ENCODE data around the gene PFKL. TPM values are rescaled to one million over a fixed set of nuclear protein-coding genes. Genes with fewer than 3 reads are reported as not detected.

Gene PFKL
- total RNA-seq, 4 donors from 2014 or later, result 92.8 to 121 (median 117) TPM

DNA sequence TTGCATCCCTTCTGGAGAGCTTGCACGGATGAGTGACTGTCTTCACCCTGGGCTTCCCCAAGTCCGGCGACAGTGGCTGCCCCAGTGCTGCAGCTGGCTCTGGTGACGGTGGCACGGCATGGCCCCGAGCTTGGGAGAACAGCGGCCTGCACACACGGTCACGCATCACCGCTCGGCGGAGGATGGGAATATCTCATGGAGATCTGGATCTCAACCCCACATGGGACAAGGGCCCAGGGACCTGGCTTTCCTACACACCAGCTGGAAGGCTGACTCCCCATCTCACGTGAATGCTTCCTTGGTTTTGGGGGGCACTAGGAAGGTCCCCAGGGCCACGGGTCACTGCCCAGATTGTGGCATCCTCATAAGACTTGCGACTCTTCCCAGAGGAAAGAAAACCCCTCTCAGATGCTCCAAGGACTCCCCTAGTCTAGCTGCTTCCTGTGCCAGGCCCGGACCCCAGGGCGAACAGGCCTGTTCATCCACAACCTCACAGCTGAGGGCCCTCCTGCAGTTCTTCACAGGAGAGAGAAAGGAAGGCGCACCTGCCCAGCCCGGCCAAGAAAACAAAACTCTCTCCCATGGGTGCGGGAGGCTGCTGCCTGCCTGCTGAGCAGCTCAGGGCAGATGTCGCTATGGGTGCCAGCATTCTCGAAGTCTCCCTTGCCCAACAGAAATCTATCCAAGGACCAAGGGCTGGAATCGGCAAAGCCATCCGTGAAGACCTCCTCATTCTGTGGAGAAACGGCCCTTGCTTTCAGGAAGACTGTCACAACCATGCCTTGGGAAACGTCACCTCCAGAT, 29.4 kb downstream of the PFKL start:
- Histone ChIP-seq H3K36me3 (peaks cover 50% of the 10 kb centered on the region), H3K27me3 (no peaks in the 10 kb centered on the region), H3K9me3 (no peaks in the 10 kb centered on the region), H3K4me1 (no peaks in the 10 kb centered on the region), H3K27ac (no peak overlapping the region), H3K4me3 (no peak overlapping the region)
- 77% methylated on average over 5 of the region's 26 CpGs for WGBS
- DNase-seq (ENCODE audit: low spot score in 2 of 2), result no peak
- TF ChIP-seq POLR2A (IDR thresholded peaks at IDR 0.05) (no peak), POLR2AphosphoS5 (IDR thresholded peaks at IDR 0.05) (no peak), EP300 (IDR thresholded peaks at IDR 0.05) (no peak)
- TF ChIP-seq, protein P1, sequence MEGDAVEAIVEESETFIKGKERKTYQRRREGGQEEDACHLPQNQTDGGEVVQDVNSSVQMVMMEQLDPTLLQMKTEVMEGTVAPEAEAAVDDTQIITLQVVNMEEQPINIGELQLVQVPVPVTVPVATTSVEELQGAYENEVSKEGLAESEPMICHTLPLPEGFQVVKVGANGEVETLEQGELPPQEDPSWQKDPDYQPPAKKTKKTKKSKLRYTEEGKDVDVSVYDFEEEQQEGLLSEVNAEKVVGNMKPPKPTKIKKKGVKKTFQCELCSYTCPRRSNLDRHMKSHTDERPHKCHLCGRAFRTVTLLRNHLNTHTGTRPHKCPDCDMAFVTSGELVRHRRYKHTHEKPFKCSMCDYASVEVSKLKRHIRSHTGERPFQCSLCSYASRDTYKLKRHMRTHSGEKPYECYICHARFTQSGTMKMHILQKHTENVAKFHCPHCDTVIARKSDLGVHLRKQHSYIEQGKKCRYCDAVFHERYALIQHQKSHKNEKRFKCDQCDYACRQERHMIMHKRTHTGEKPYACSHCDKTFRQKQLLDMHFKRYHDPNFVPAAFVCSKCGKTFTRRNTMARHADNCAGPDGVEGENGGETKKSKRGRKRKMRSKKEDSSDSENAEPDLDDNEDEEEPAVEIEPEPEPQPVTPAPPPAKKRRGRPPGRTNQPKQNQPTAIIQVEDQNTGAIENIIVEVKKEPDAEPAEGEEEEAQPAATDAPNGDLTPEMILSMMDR (IDR thresholded peaks at IDR 0.05), result no peak

GRCh38 chr21:44329971-44330681, 30.3 kb downstream of the PFKL start:
- H3K36me3 ChIP-seq, result peaks cover 43% of the 10 kb centered on the region
- WGBS, result 100% methylated on average over 2 of the region's 44 CpGs
- H3K4me3 ChIP-seq, result no peak overlapping the region

DNA sequence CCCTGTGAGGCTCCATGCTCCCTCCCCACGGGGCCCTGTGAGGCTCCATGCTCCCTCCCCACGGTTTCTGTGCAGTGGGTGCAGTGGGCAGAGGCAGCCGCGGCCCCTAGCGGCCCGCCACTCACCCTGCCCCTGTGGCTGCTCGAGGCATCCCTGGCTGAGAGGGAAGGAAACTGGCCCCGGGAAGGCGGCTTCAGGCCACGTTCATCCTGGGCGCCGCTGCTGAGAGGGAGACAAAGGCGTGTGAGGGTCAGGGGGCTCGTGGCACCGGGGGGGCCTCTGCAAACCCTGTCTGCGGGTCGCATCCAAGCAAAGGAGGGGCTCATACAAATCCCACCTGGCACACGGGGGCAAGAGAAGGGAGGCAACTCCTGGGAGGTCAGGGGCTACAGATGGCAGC, 30.8 kb downstream of the PFKL start:
- no peak overlapping the region for H3K27ac ChIP-seq
- H3K36me3 ChIP-seq, result peaks cover 43% of the 10 kb centered on the region
- DNase-seq (ENCODE audit: low spot score in 2 of 2), result no peak
- no peaks in the 10 kb centered on the region for H3K9me3 ChIP-seq
- no peak overlapping the region for H3K4me3 ChIP-seq
- WGBS, result 93% methylated on average over 16 of the region's 18 CpGs
- H3K4me1 ChIP-seq, result no peaks in the 10 kb centered on the region
- H3K27me3 ChIP-seq, result no peaks in the 10 kb centered on the region
- no peak for TF ChIP-seq POLR2A (IDR thresholded peaks at IDR 0.05)
- TF ChIP-seq EP300 (IDR thresholded peaks at IDR 0.05), result no peak
- TF ChIP-seq, protein P1 (IDR thresholded peaks at IDR 0.05), result no peak
- no peak for TF ChIP-seq POLR2AphosphoS5 (IDR thresholded peaks at IDR 0.05)

More at GRCh38 chr21:44329971-44330681, 30.3 kb downstream of the PFKL start:
- Histone ChIP-seq H3K27ac (no peak overlapping the region), H3K9me3 (no peaks in the 10 kb centered on the region), H3K27me3 (no peaks in the 10 kb centered on the region), H3K4me1 (no peaks in the 10 kb centered on the region)
- DNase-seq (ENCODE audit: low spot score in 2 of 2), result no peak
- TF ChIP-seq POLR2AphosphoS5 (IDR thresholded peaks at IDR 0.05) (no peak), EP300 (IDR thresholded peaks at IDR 0.05) (no peak), POLR2A (IDR thresholded peaks at IDR 0.05) (no peak)
- TF ChIP-seq, protein P1 (IDR thresholded peaks at IDR 0.05), result no peak

GRCh38 chr21:44331209-44331608, 31.4 kb downstream of the PFKL start:
- Histone ChIP-seq H3K27ac (no peak overlapping the region), H3K36me3 (peaks cover 40% of the 10 kb centered on the region), H3K27me3 (no peaks in the 10 kb centered on the region), H3K4me3 (no peak overlapping the region), H3K9me3 (no peaks in the 10 kb centered on the region), H3K4me1 (no peaks in the 10 kb centered on the region)
- DNase-seq (ENCODE audit: low spot score in 2 of 2), result no peak
- TF ChIP-seq POLR2AphosphoS5 (IDR thresholded peaks at IDR 0.05) (no peak), EP300 (IDR thresholded peaks at IDR 0.05) (no peak)
- WGBS, result 81% methylated on average over 4 of the region's 16 CpGs

- no peaks in the 10 kb centered on the region for H3K27me3 ChIP-seq
- no peak overlapping the region for H3K27ac ChIP-seq
- no peaks in the 10 kb centered on the region for H3K4me1 ChIP-seq
- DNase-seq (ENCODE audit: low spot score in 2 of 2), result no peak
- TF ChIP-seq, protein P1 (IDR thresholded peaks at IDR 0.05), result no peak
- TF ChIP-seq EP300 (IDR thresholded peaks at IDR 0.05) (no peak), POLR2AphosphoS5 (IDR thresholded peaks at IDR 0.05) (no peak), POLR2A (IDR thresholded peaks at IDR 0.05) (no peak)
- no peaks in the 10 kb centered on the region for H3K9me3 ChIP-seq
- WGBS, result 73% methylated on average over 16 of the region's 20 CpGs
- peaks cover 40% of the 10 kb centered on the region for H3K36me3 ChIP-seq
- no peak overlapping the region for H3K4me3 ChIP-seq
Measured at GRCh38 chr21:44331650-44332307, 31.9 kb downstream of the PFKL start.
